Breast epithelium (tissue), 4 donors: ENCODE data around the gene FEM1B. TPM values are rescaled to one million over a fixed set of nuclear protein-coding genes. Genes with fewer than 3 reads are reported as not detected.

Source experiments
- DNase-seq, 2 donors: peaks; one replicate each; pipeline ENCODE4 v3.0.0-alpha.2; 2019; ENCODE audit warnings: low spot score in 2 of 2
- H3K27ac ChIP-seq, 2 donors: fragments of 200-600 bp; sonication (generic) in 1 of 2; one replicate each; pipeline ENCODE4 v1.5.1; 2016 to 2019; ENCODE audit warnings: mild to moderate bottlenecking in 1 of 2
- H3K27me3 ChIP-seq, 2 donors: fragments of 200-600 bp; sonication (generic) in 1 of 2; one replicate each; pipeline versions ENCODE4 v1.5.1 to v1.6.0; 2017 to 2019; ENCODE audit warnings: control low read depth in 1 of 2, mild to moderate bottlenecking in 1 of 2
- H3K36me3 ChIP-seq: fragments of 200-600 bp; one replicate; pipeline ENCODE4 v1.5.1; 2019
- H3K4me1 ChIP-seq, 2 donors: fragments of 200-600 bp; sonication (generic); one replicate each; pipeline ENCODE4 v1.5.1; 2016 to 2019; ENCODE audit warnings: control low read depth in 1 of 2
- H3K4me3 ChIP-seq, 3 donors: fragments of 200-600 bp; sonication (generic); 1 replicate in 2 of 3; 2 replicates in 1 of 3; pipeline ENCODE4 v1.5.1; 2016 to 2019; ENCODE audit warnings: mild to moderate bottlenecking in 3 of 3, moderate library complexity in 2 of 3
- H3K9me3 ChIP-seq, 2 donors: fragments of 200-600 bp; sonication (generic) in 1 of 2; one replicate each; pipeline ENCODE4 v1.5.1; 2016 to 2019; ENCODE audit warnings: control low read depth in 1 of 2
- POLR2A ChIP-seq: fragments of 450-650 bp; IDR thresholded peaks from one replicate; pipeline ENCODE4 v1.6.1; 2016; ENCODE audit warnings: antibody characterized with exemption, mild to moderate bottlenecking, moderate library complexity
- POLR2AphosphoS5 ChIP-seq, 3 donors: sonication (generic); formaldehyde crosslinking; IDR thresholded peaks; one replicate each; pipeline ENCODE4 v1.6.1; 2017; ENCODE audit warnings: antibody characterized with exemption in 3 of 3
- intact Hi-C: fragments of 100-400 bp; cut with DNase I; formaldehyde crosslinking; loops from one replicate; pipeline ENCODE4 v1.15.1; 2023; ENCODE audit warnings: low total_unique reads
- total RNA-seq, 3 donors: library from RNA; depleted of rRNA; stranded (reverse); fragments of >200 nt; gene quantifications; one replicate each; pipeline ENCODE4 v1.1.0, GENCODE V29; 2016
- TF ChIP-seq, protein P1 (sequence below), 3 donors: fragments of 450-650 bp; IDR thresholded peaks; one replicate each; pipeline ENCODE4 v1.5.1; 2016 to 2017; ENCODE audit warnings: antibody characterized with exemption in 3 of 3, mild to moderate bottlenecking in 3 of 3, moderate library complexity in 3 of 3

Gene FEM1B
- total RNA-seq, 3 donors from 2014 or later = 48.5 to 82.7 (median 60.0) TPM

DNA sequence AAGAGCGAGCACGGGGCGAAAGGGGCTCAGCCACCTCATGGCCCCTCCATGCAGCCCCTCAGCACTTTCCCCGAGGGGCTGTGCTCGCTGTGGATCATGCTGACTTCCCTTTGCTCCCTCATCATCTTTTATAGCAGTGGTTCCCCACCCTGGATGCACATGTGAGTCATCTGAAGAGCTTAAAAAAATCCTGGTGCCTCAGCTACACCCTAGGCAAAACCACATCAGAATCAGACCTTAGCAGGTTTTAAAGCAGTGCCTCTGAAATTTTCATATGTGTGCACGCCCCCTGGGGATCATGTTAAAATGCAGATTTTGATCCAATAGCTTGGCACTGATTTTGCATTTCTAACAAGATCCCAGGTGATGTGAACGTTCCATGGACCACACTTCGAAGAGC is 50.9 kb downstream of the FEM1B start:
- DNase-seq = no peak
- TF ChIP-seq POLR2A (no peak), POLR2AphosphoS5 (IDR thresholded peaks at IDR 0.05) (no peak)
- TF ChIP-seq, protein P1, sequence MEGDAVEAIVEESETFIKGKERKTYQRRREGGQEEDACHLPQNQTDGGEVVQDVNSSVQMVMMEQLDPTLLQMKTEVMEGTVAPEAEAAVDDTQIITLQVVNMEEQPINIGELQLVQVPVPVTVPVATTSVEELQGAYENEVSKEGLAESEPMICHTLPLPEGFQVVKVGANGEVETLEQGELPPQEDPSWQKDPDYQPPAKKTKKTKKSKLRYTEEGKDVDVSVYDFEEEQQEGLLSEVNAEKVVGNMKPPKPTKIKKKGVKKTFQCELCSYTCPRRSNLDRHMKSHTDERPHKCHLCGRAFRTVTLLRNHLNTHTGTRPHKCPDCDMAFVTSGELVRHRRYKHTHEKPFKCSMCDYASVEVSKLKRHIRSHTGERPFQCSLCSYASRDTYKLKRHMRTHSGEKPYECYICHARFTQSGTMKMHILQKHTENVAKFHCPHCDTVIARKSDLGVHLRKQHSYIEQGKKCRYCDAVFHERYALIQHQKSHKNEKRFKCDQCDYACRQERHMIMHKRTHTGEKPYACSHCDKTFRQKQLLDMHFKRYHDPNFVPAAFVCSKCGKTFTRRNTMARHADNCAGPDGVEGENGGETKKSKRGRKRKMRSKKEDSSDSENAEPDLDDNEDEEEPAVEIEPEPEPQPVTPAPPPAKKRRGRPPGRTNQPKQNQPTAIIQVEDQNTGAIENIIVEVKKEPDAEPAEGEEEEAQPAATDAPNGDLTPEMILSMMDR (IDR thresholded peaks at IDR 0.05) = no peak
- no peaks in the 10 kb centered on the region for H3K9me3 ChIP-seq
- no peak overlapping the region for H3K27ac ChIP-seq
- intact Hi-C loops = no loop called here
- H3K4me3 ChIP-seq = no peak overlapping the region
- H3K36me3 ChIP-seq = no peaks in the 10 kb centered on the region
- H3K27me3 ChIP-seq = no peaks in the 10 kb centered on the region
- peaks cover 0 to under 1% of the 10 kb centered on the region in 2 donors for H3K4me1 ChIP-seq

DNA sequence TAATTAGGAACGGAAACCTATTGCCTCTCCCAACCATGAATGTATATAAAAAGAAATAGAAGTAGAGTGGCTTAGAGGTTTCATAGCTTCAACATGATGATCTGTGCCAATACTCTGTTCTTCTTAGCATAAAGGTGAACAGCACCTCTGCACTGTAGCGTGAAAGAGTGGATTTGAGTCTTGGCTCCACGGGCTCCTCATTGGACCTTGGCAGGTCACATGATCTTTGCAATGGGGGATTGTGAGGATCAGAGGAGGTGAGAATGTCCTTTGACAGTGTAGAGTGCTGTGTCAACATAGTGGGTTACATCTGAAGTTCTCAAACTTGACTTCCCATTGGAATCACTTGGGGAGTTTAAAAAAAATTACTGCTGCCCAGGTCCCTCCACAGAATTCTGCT is 51.4 kb downstream of the FEM1B start:
- Histone ChIP-seq H3K4me3 (no peak overlapping the region), H3K36me3 (no peaks in the 10 kb centered on the region), H3K27me3 (no peaks in the 10 kb centered on the region), H3K4me1 (peaks cover 0 to 5% of the 10 kb centered on the region in 2 donors), H3K9me3 (no peaks in the 10 kb centered on the region), H3K27ac (no peak overlapping the region)
- no peak for TF ChIP-seq POLR2AphosphoS5 (IDR thresholded peaks at IDR 0.05)
- no peak for TF ChIP-seq POLR2A
- TF ChIP-seq, protein P1 (IDR thresholded peaks at IDR 0.05) = no peak
- DNase-seq = no peak
- intact Hi-C loops = no loop called here

DNA sequence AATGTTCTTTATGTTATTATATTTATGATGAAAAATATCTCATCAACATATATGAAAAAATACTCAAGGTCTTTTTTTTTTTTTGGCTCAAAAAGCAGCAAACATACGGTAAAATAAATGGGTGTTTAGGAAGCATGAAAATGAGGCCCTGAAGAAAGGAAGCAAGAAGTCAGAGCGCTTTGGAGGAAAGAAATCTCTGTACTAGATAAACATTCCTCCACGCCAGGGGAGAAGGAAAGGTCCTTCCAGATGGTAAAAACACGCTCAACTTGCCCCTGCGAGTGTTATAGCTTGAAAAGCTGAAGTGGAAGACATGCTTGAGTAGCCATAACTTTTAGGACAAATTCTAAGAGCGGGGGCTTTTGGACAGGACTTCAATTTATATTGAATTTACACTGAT is 52.9 kb downstream of the FEM1B start:
- H3K36me3 ChIP-seq = no peaks in the 10 kb centered on the region
- DNase-seq = no peak
- H3K4me3 ChIP-seq = no peak overlapping the region
- H3K27me3 ChIP-seq = no peaks in the 10 kb centered on the region
- H3K9me3 ChIP-seq = no peaks in the 10 kb centered on the region
- TF ChIP-seq POLR2AphosphoS5 (IDR thresholded peaks at IDR 0.05) = no peak
- no peak for TF ChIP-seq POLR2A
- TF ChIP-seq, protein P1 (IDR thresholded peaks at IDR 0.05) = no peak
- intact Hi-C loops = no loop called here
- H3K4me1 ChIP-seq = peaks cover 0 to 16% of the 10 kb centered on the region in 2 donors
- H3K27ac ChIP-seq = peak overlapping the region in 1 of 2 donors; percentile 63

DNA sequence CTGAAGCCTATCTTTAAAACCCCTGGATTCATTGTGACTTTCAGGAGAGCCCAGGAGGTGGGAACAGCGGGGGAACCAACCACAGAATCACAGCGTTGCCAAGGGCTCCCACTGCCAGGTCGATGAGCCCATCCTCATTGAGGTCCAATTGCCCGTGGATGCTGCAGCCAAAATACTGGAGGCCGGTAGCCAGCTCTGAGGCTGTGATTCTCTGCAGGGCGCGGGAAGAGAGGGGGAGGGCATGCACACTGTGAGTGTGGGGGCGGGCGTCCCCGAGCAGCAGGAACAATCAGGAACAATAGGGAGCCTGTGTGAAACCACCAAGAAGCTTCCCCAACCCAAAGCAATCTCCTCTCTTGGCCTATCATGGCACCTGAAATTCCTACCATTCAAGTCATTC is 53.4 kb downstream of the FEM1B start:
- no peaks in the 10 kb centered on the region for H3K36me3 ChIP-seq
- H3K27ac ChIP-seq = peak overlapping the region in 1 of 2 donors; percentile 63

GRCh38 chr15:68332266-68332665 is 54.7 kb downstream of the FEM1B start:
- Histone ChIP-seq H3K9me3 (no peaks in the 10 kb centered on the region), H3K4me1 (peaks cover 0 to 21% of the 10 kb centered on the region in 2 donors), H3K4me3 (no peak overlapping the region), H3K27me3 (no peaks in the 10 kb centered on the region), H3K27ac (no peak overlapping the region), H3K36me3 (no peaks in the 10 kb centered on the region)
- intact Hi-C loops = no loop called here
- no peak for DNase-seq
- TF ChIP-seq POLR2A = no peak
- no peak for TF ChIP-seq POLR2AphosphoS5 (IDR thresholded peaks at IDR 0.05)
- TF ChIP-seq, protein P1 (IDR thresholded peaks at IDR 0.05) = no peak

More for the DNA sequence above, 53.4 kb downstream of the FEM1B start:
- H3K9me3 ChIP-seq = no peaks in the 10 kb centered on the region
- H3K4me3 ChIP-seq = no peak overlapping the region
- intact Hi-C loops = no loop called here
- H3K27me3 ChIP-seq = no peaks in the 10 kb centered on the region
- peaks cover 0 to 16% of the 10 kb centered on the region in 2 donors for H3K4me1 ChIP-seq
- peak in 1 of 2 donors; percentile 49 for DNase-seq
- TF ChIP-seq POLR2A = no peak
- TF ChIP-seq POLR2AphosphoS5 (IDR thresholded peaks at IDR 0.05) = no peak
- TF ChIP-seq, protein P1 (IDR thresholded peaks at IDR 0.05) = no peak
